GM10248 (cell line): ENCODE results near the gene ATAD3B.
"Not testable (repeated sequence)": the region's sequence is repeated elsewhere in the genome, so short reads cannot be mapped to it uniquely, and the experiment has no call there.

ENCODE experiments used
- CTCF ChIA-PET: fragments of 300-600 bp; sonication (Branson Sonifier 250); formaldehyde crosslinking; extraction: SDS; loops from one replicate; lab custom pipeline; 2021; ENCODE audit warnings: antibody characterized with exemption; lab: Yijun Ruan, JAX
- POLR2A ChIA-PET: fragments of 350-650 bp; sonication (Branson Sonifier 250); formaldehyde crosslinking; extraction: SDS; loops from one replicate; lab custom pipeline; 2020; ENCODE audit warnings: antibody characterized with exemption; lab: Yijun Ruan, JAX
- DNase-seq: peaks from one replicate; pipeline ENCODE4 v3.0.0; 2012; ENCODE audit errors: extremely low spot score
- TF ChIP-seq, protein P1 (sequence below): IDR thresholded peaks from 2 replicates; pipeline ENCODE4 v1.5.1; 2012; ENCODE audit warnings: mild to moderate bottlenecking, low read depth; ENCODE audit errors: extremely low read depth, missing control alignments, control extremely low read depth

The ATAD3B gene

DNA sequence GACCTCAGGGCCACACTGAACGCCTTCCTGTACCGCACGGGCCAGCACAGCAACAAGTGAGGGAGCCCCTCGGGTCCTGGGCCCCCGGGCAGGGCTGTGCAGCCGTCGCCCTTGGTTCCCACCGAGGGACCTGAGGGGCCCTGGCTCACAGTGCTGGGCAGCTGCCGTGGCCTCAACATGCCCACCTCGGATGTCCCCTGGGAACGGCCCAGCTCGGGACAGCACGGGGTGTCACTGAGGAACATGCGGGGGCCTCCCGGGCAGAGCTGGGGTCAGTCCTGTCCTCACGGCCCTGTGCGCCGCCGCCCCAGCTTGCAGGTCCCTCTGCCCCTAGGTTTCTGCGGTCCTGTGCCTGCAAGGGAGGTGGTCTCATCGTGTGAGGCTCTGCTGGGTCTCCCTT lies 54.9 kb downstream of the ATAD3B start:
- DNase-seq, POLR2A ChIA-PET, CTCF ChIA-PET: not testable (repeated sequence)

- DNase-seq = no peak
- TF ChIP-seq, protein P1, sequence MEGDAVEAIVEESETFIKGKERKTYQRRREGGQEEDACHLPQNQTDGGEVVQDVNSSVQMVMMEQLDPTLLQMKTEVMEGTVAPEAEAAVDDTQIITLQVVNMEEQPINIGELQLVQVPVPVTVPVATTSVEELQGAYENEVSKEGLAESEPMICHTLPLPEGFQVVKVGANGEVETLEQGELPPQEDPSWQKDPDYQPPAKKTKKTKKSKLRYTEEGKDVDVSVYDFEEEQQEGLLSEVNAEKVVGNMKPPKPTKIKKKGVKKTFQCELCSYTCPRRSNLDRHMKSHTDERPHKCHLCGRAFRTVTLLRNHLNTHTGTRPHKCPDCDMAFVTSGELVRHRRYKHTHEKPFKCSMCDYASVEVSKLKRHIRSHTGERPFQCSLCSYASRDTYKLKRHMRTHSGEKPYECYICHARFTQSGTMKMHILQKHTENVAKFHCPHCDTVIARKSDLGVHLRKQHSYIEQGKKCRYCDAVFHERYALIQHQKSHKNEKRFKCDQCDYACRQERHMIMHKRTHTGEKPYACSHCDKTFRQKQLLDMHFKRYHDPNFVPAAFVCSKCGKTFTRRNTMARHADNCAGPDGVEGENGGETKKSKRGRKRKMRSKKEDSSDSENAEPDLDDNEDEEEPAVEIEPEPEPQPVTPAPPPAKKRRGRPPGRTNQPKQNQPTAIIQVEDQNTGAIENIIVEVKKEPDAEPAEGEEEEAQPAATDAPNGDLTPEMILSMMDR = no peak
- ChIA-PET CTCF (no interaction called here), POLR2A (no interaction called here)
These were observed 55.7 kb downstream of the ATAD3B start for GRCh38 chr1:1527092-1527816.

- CTCF ChIA-PET = no interaction called here
- TF ChIP-seq, protein P1 = no peak
- DNase-seq = no peak
- POLR2A ChIA-PET = no interaction called here
These were observed 57.0 kb downstream of the ATAD3B start for GRCh38 chr1:1528301-1529267.

- DNase-seq = no peak
- ChIA-PET POLR2A (no interaction called here), CTCF (no interaction called here)
- TF ChIP-seq, protein P1 = no peak
These were observed 57.8 kb downstream of the ATAD3B start for GRCh38 chr1:1529321-1529720.

- ChIA-PET POLR2A (no interaction called here), CTCF (interaction anchor here (1.6 kb wide), 1 partner anchor 148 kb away, joined by 3 read pairs; no protein-coding TSS in a partner anchor)
- TF ChIP-seq, protein P1 = no peak
These were observed 58.4 kb downstream of the ATAD3B start for GRCh38 chr1:1529936-1530335.

GRCh38 chr1:1531947-1532346 lies 60.4 kb downstream of the ATAD3B start:
- no peak for DNase-seq
- CTCF ChIA-PET = no interaction called here
- POLR2A ChIA-PET = no interaction called here
- TF ChIP-seq, protein P1 = no peak

More at GRCh38 chr1:1529936-1530335, 58.4 kb downstream of the ATAD3B start:
- no peak for DNase-seq

DNA sequence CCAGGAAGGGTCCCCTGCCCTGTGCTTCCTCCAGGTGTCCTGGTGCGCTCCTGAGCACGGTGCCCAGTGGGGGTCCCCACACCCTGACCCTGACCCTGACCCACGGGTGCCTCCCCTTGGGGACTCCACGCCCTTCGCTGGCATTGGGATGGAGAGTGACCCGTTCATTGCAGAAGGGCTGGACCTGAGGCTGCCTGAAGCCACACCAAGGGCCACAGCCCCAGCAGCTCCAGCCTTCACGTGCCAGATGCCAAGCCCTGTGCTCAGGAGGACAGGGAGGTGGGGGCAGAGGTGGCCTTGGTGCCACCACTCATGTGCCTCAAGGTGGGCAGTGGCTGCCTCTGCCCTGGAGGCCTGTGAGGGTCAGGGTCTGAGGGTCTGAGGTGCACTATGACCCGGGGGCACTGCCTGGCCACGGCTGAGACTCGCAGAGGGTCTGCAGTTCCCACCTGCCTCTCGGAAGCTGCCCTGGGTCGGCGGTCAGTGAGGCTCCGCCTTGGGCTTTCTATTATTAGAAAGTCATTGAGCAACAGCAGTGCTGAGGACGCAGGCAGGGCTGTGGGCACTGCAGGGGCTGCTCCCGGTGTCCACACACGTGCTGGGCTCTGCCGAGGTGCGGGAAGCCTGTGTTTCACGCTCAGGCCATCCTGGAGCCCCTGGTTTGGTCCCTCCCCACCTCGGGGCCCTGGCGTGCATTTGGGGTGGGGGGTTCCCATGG lies 61.8 kb downstream of the ATAD3B start:
- POLR2A ChIA-PET, DNase-seq, CTCF ChIA-PET: not testable (repeated sequence)

DNA sequence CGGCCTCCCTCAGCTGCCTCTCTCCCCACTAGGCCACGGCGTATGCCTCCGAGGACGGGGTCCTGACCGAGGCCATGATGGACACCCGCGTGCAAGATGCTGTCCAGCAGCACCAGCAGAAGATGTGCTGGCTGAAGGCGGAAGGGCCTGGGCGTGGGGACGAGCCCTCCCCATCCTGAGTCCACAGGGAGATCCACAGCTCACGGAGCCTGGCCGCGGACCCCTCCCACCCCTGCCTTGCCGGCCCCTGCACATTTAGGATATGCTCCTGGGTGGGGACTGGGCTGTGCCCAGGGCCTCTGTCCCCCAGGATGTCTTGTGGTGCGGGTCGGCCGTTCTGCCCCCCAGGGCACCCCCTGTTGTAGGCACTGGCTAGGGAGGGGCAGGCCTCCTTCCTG lies 62.3 kb downstream of the ATAD3B start:
- DNase-seq, POLR2A ChIA-PET, CTCF ChIA-PET: not testable (repeated sequence)
